Measurements from ENCODE around the gene CAPZA1. TPM values are rescaled to one million over a fixed set of nuclear protein-coding genes. Genes with fewer than 3 reads are reported as not detected.

CAPZA1 gene
- total and polyA plus RNA-seq, 2 donors (not counting 1 experiment from before 2014, with no cell fraction given): 201 to 262 TPM

- Histone ChIP-seq H3K9ac (ENCODE audit: insufficient read depth, low read length) (no peak overlapping the region), H3K79me2 (ENCODE audit: control insufficient read depth, insufficient read depth, low read length) (no peaks in the 10 kb centered on the region), H3K27ac (ENCODE audit: insufficient read depth, low read length) (no peak overlapping the region), H3K36me3 (ENCODE audit: control insufficient read depth, insufficient read depth, low read length) (peaks cover 20% of the 10 kb centered on the region), H4K20me1 (ENCODE audit: control insufficient read depth, extremely low read depth, insufficient read depth, low read length) (no peaks in the 10 kb centered on the region), H2AFZ (ENCODE audit: low read length) (no peak overlapping the region), H3K4me1 (ENCODE audit: control insufficient read depth, extremely low read depth, insufficient read depth, low read length) (no peaks in the 10 kb centered on the region), H3K4me2 (ENCODE audit: extremely low read depth, insufficient read depth, low read length) (no peak overlapping the region), H3K27me3 (ENCODE audit: control insufficient read depth, insufficient read depth, low read length) (no peaks in the 10 kb centered on the region), H3K9me3 (ENCODE audit: control insufficient read depth, insufficient read depth, low read depth, low read length) (no peaks in the 10 kb centered on the region), H3K4me3 (replicated peaks in 1 of 4; ENCODE audit: control extremely low read depth in 1 of 4, insufficient read depth in 1 of 4, low read depth in 3 of 4, low read length in 4 of 4) (no peak overlapping the region)
- no peak for DNase-seq (ENCODE audit: low read depth in 2 of 2)
- TF ChIP-seq CTCF (conservative IDR thresholded peaks at IDR 0.05 in 1 of 2, IDR thresholded peaks at IDR 0.05 in 1 of 2; ENCODE audit: low read depth in 1 of 2, low read length in 2 of 2) (no peak), EZH2 (IDR thresholded peaks at IDR 0.05; ENCODE audit: low read length, missing control alignments) (no peak)
These were observed 73.0 kb downstream of the CAPZA1 start for GRCh38 chr1:112692681-112693080.

- Histone ChIP-seq H2AFZ (ENCODE audit: low read length) (no peak overlapping the region), H3K36me3 (ENCODE audit: control insufficient read depth, insufficient read depth, low read length) (peaks cover 26% of the 10 kb centered on the region), H3K79me2 (ENCODE audit: control insufficient read depth, insufficient read depth, low read length) (no peaks in the 10 kb centered on the region), H3K9ac (ENCODE audit: insufficient read depth, low read length) (no peak overlapping the region), H4K20me1 (ENCODE audit: control insufficient read depth, extremely low read depth, insufficient read depth, low read length) (no peaks in the 10 kb centered on the region), H3K27ac (ENCODE audit: insufficient read depth, low read length) (no peak overlapping the region), H3K4me3 (replicated peaks in 1 of 4; ENCODE audit: control extremely low read depth in 1 of 4, insufficient read depth in 1 of 4, low read depth in 3 of 4, low read length in 4 of 4) (no peak overlapping the region), H3K27me3 (ENCODE audit: control insufficient read depth, insufficient read depth, low read length) (no peaks in the 10 kb centered on the region), H3K9me3 (ENCODE audit: control insufficient read depth, insufficient read depth, low read depth, low read length) (no peaks in the 10 kb centered on the region), H3K4me2 (ENCODE audit: extremely low read depth, insufficient read depth, low read length) (no peak overlapping the region), H3K4me1 (ENCODE audit: control insufficient read depth, extremely low read depth, insufficient read depth, low read length) (no peaks in the 10 kb centered on the region)
- no peak for DNase-seq (ENCODE audit: low read depth in 2 of 2)
- TF ChIP-seq CTCF (conservative IDR thresholded peaks at IDR 0.05 in 1 of 2, IDR thresholded peaks at IDR 0.05 in 1 of 2; ENCODE audit: low read depth in 1 of 2, low read length in 2 of 2) (no peak), EZH2 (IDR thresholded peaks at IDR 0.05; ENCODE audit: low read length, missing control alignments) (no peak)
These were observed 74.2 kb downstream of the CAPZA1 start for GRCh38 chr1:112693821-112694220.

- Histone ChIP-seq H3K9ac (ENCODE audit: insufficient read depth, low read length) (no peak overlapping the region), H3K4me3 (replicated peaks in 1 of 4; ENCODE audit: control extremely low read depth in 1 of 4, insufficient read depth in 1 of 4, low read depth in 3 of 4, low read length in 4 of 4) (no peak overlapping the region), H3K4me2 (ENCODE audit: extremely low read depth, insufficient read depth, low read length) (no peak overlapping the region), H3K27ac (ENCODE audit: insufficient read depth, low read length) (no peak overlapping the region), H2AFZ (ENCODE audit: low read length) (no peak overlapping the region), H4K20me1 (ENCODE audit: control insufficient read depth, extremely low read depth, insufficient read depth, low read length) (no peaks in the 10 kb centered on the region), H3K79me2 (ENCODE audit: control insufficient read depth, insufficient read depth, low read length) (no peaks in the 10 kb centered on the region), H3K9me3 (ENCODE audit: control insufficient read depth, insufficient read depth, low read depth, low read length) (no peaks in the 10 kb centered on the region), H3K27me3 (ENCODE audit: control insufficient read depth, insufficient read depth, low read length) (no peaks in the 10 kb centered on the region), H3K36me3 (ENCODE audit: control insufficient read depth, insufficient read depth, low read length) (peaks cover 28% of the 10 kb centered on the region), H3K4me1 (ENCODE audit: control insufficient read depth, extremely low read depth, insufficient read depth, low read length) (no peaks in the 10 kb centered on the region)
- TF ChIP-seq CTCF (conservative IDR thresholded peaks at IDR 0.05 in 1 of 2, IDR thresholded peaks at IDR 0.05 in 1 of 2; ENCODE audit: low read depth in 1 of 2, low read length in 2 of 2) (no peak), EZH2 (IDR thresholded peaks at IDR 0.05; ENCODE audit: low read length, missing control alignments) (no peak)
- no peak for DNase-seq (ENCODE audit: low read depth in 2 of 2)
These were observed 74.8 kb downstream of the CAPZA1 start for GRCh38 chr1:112694363-112694929.
